GM23338 (cell line): Measurements from ENCODE around the gene WNT5B. TPM values are rescaled to one million over a fixed set of nuclear protein-coding genes. Genes with fewer than 3 reads are reported as not detected.
A peak's percentile ranks its signal among the peaks of the same experiment; 100 is the strongest.

Experiments used
- ATAC-seq: fragments of 200-7000 bp; cut with Tn5 transposase; 3 replicates; pipeline ENCODE4 v1.9.1; 2020
- DNase-seq: peaks from one replicate; pipeline ENCODE4 v3.0.0-alpha.2; 2015; ENCODE audit warnings: low spot score
- H2AFZ ChIP-seq: fragments of 200-600 bp; sonication (generic); 2 replicates; pipeline ENCODE4 v1.8.0; 2016; ENCODE audit warnings: antibody characterized with exemption, mild to moderate bottlenecking, moderate library complexity
- H3F3A ChIP-seq: fragments of 200-600 bp; sonication (generic); replicated peaks from 2 replicates; pipeline ENCODE4 v1.8.0; 2017; ENCODE audit warnings: antibody characterized with exemption, mixed run types, low read depth
- H3K27ac ChIP-seq: fragments of 200-600 bp; sonication (generic); 2 replicates; pipeline ENCODE4 v1.6.1; 2016; ENCODE audit warnings: low read depth
- H3K27me3 ChIP-seq: fragments of 200-600 bp; sonication (generic); 2 replicates; pipeline ENCODE4 v1.8.0; 2016; ENCODE audit warnings: mild to moderate bottlenecking, mixed run types, moderate library complexity; ENCODE audit not compliant: insufficient read depth
- H3K36me3 ChIP-seq: fragments of 200-600 bp; sonication (generic); 2 replicates; pipeline ENCODE4 v1.8.0; 2016; ENCODE audit warnings: mild to moderate bottlenecking; ENCODE audit not compliant: insufficient read depth
- H3K4me1 ChIP-seq: fragments of 200-600 bp; sonication (generic); 2 replicates; pipeline ENCODE4 v1.8.0; 2016; ENCODE audit warnings: mild to moderate bottlenecking, moderate library complexity; ENCODE audit not compliant: insufficient read depth
- H3K4me2 ChIP-seq: fragments of 200-600 bp; sonication (generic); 2 replicates; pipeline ENCODE4 v1.7.1; 2017; ENCODE audit warnings: mixed run types
- H3K4me3 ChIP-seq: fragments of 200-600 bp; sonication (generic); 2 replicates; pipeline ENCODE4 v1.6.1; 2016; ENCODE audit warnings: mixed run types
- H3K79me2 ChIP-seq: fragments of 200-600 bp; sonication (generic); replicated peaks from 2 replicates; pipeline ENCODE4 v1.8.0; 2017; ENCODE audit warnings: mild to moderate bottlenecking; ENCODE audit not compliant: insufficient read depth
- H3K9me2 ChIP-seq: fragments of 200-600 bp; sonication (generic); 2 replicates; pipeline ENCODE4 v1.8.0; 2017; ENCODE audit not compliant: insufficient read depth
- H4K20me1 ChIP-seq: fragments of 200-600 bp; sonication (generic); replicated peaks from 2 replicates; pipeline ENCODE4 v1.8.0; 2017; ENCODE audit warnings: mild to moderate bottlenecking; ENCODE audit not compliant: insufficient read depth
- H3K27ac Mint-ChIP-seq: 2 replicates; pipeline ENCODE4 v1.8.0; 2020; ENCODE audit warnings: inconsistent platforms, mild to moderate bottlenecking, moderate library complexity, mixed read lengths
- H3K27me3 Mint-ChIP-seq: 3 replicates; pipeline ENCODE4 v1.8.0; 2022; ENCODE audit warnings: low read depth, mild to moderate bottlenecking, moderate library complexity, mixed read lengths, inconsistent platforms; ENCODE audit not compliant: insufficient read depth, poor library complexity
- H3K36me3 Mint-ChIP-seq: 3 replicates; pipeline ENCODE4 v1.8.0; 2021; ENCODE audit warnings: low read depth, mild to moderate bottlenecking, inconsistent platforms, moderate library complexity, mixed read lengths
- H3K4me1 Mint-ChIP-seq: 3 replicates; pipeline ENCODE4 v1.8.0; 2020; ENCODE audit warnings: mild to moderate bottlenecking, inconsistent platforms, mixed read lengths
- H3K4me3 Mint-ChIP-seq: 3 replicates; pipeline ENCODE4 v1.8.0; 2021; ENCODE audit warnings: moderate library complexity, mild to moderate bottlenecking, inconsistent platforms, mixed read lengths
- H3K9me3 Mint-ChIP-seq: 3 replicates; pipeline ENCODE4 v1.8.0; 2020; ENCODE audit warnings: moderate library complexity, mild to moderate bottlenecking, inconsistent platforms, mixed read lengths
- STAT1 ChIP-seq: IDR thresholded peaks from one replicate; pipeline ENCODE4 v1.6.1; 2016; ENCODE audit warnings: antibody characterized with exemption; ENCODE audit not compliant: unreplicated experiment
- polyA plus RNA-seq: library from polyadenylated mRNA; unstranded; fragments of >200 nt; fragmentation: Nextera tagmentation; extraction: Ambion mirVana; gene quantifications from 2 replicates; pipeline ENCODE4 v1.2.1, GENCODE V29; 2016
- total RNA-seq: library from RNA; depleted of rRNA; stranded (reverse); fragments of >200 nt; shearing (Covaris generic); gene quantifications from 2 replicates; pipeline ENCODE4 v1.2.3, GENCODE V29; 2014
- TF ChIP-seq, protein P1 (sequence below), 2 experiments: fragments of 200-600 bp in 1 of 2; sonication (generic) in 1 of 2; conservative IDR thresholded peaks; 2 replicates each; pipeline versions ENCODE4 v1.5.1 to v1.6.1; 2016 to 2017; ENCODE audit warnings: antibody characterized with exemption in 2 of 2, low read depth in 2 of 2, mild to moderate bottlenecking in 2 of 2, moderate library complexity in 1 of 2
- TF ChIP-seq, protein P2 (sequence below): fragments of 250-450 bp; sonication (Bioruptor Pico); IDR thresholded peaks from 2 replicates; pipeline ENCODE4 v1.5.0; 2020; ENCODE audit warnings: mild to moderate bottlenecking, moderate library complexity

Gene WNT5B
- total and polyA plus RNA-seq, 2 experiments from 2014 or later, result 1.4 to 2.7 TPM

DNA sequence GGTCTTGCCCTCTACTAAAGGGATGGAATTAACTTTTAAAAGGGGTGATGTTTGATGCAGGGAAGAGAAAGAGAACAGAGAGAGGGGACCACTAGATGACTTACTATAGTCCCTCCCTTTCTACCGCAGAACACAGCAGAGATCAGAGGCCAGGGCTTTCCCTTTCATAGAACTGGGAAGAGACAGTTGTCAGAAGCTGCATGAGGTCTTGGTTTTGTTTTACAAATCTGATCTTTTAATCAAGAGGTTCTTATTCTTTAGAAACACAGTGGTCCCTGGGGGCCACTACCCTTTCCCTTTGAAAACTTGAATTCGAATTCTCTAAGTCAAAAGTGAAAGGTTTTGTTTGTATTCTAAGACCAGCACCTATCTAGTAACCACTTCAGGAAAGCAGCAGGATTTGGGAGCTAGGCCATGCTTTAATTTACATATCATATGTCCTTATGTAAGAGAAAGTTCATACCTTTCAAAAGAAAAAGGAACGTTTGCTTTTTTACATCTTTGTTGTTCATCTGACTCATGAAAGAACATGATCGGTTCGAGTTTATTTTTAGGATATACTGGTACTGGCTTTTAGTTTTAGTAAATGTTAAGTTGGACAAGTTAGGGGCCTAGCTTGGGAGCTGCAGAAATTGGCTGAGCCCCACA lies 41.0 kb upstream of the WNT5B start:
- no peak overlapping the region for H3K27ac Mint-ChIP-seq
- peak overlapping the region; percentile 18 for H3K4me2 ChIP-seq
- H3K4me1 Mint-ChIP-seq, result peaks cover 63% of the 10 kb centered on the region
- peak overlapping the region; percentile 11; the same call in 2 of the 3 replicates for H3K4me3 Mint-ChIP-seq
- H4K20me1 ChIP-seq, result peaks cover 15% of the 10 kb centered on the region
- H3K9me3 Mint-ChIP-seq, result no peaks in the 10 kb centered on the region; the same call in 1 of the 3 replicates
- H3K27me3 Mint-ChIP-seq, result peaks cover 76% of the 10 kb centered on the region
- ATAC-seq (peak; percentile 64), DNase-seq (peak; percentile 71)
- peaks cover 93% of the 10 kb centered on the region for H3K27me3 ChIP-seq
- peaks cover 18% of the 10 kb centered on the region; the same call in 1 of the 2 replicates for H3F3A ChIP-seq
- H3K36me3 Mint-ChIP-seq, result peaks cover 4% of the 10 kb centered on the region; the same call in 1 of the 3 replicates
- peaks cover 16% of the 10 kb centered on the region; the same call in 1 of the 2 replicates for H3K79me2 ChIP-seq
- H3K4me3 ChIP-seq, result no peak overlapping the region
- H3K4me1 ChIP-seq, result peaks cover 49% of the 10 kb centered on the region
- no peak overlapping the region for H3K27ac ChIP-seq
- TF ChIP-seq, protein P1, sequence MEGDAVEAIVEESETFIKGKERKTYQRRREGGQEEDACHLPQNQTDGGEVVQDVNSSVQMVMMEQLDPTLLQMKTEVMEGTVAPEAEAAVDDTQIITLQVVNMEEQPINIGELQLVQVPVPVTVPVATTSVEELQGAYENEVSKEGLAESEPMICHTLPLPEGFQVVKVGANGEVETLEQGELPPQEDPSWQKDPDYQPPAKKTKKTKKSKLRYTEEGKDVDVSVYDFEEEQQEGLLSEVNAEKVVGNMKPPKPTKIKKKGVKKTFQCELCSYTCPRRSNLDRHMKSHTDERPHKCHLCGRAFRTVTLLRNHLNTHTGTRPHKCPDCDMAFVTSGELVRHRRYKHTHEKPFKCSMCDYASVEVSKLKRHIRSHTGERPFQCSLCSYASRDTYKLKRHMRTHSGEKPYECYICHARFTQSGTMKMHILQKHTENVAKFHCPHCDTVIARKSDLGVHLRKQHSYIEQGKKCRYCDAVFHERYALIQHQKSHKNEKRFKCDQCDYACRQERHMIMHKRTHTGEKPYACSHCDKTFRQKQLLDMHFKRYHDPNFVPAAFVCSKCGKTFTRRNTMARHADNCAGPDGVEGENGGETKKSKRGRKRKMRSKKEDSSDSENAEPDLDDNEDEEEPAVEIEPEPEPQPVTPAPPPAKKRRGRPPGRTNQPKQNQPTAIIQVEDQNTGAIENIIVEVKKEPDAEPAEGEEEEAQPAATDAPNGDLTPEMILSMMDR (conservative IDR thresholded peaks at IDR 0.05; ENCODE audit: low read depth in 2 of 2), result no peak
- TF ChIP-seq, protein P2, sequence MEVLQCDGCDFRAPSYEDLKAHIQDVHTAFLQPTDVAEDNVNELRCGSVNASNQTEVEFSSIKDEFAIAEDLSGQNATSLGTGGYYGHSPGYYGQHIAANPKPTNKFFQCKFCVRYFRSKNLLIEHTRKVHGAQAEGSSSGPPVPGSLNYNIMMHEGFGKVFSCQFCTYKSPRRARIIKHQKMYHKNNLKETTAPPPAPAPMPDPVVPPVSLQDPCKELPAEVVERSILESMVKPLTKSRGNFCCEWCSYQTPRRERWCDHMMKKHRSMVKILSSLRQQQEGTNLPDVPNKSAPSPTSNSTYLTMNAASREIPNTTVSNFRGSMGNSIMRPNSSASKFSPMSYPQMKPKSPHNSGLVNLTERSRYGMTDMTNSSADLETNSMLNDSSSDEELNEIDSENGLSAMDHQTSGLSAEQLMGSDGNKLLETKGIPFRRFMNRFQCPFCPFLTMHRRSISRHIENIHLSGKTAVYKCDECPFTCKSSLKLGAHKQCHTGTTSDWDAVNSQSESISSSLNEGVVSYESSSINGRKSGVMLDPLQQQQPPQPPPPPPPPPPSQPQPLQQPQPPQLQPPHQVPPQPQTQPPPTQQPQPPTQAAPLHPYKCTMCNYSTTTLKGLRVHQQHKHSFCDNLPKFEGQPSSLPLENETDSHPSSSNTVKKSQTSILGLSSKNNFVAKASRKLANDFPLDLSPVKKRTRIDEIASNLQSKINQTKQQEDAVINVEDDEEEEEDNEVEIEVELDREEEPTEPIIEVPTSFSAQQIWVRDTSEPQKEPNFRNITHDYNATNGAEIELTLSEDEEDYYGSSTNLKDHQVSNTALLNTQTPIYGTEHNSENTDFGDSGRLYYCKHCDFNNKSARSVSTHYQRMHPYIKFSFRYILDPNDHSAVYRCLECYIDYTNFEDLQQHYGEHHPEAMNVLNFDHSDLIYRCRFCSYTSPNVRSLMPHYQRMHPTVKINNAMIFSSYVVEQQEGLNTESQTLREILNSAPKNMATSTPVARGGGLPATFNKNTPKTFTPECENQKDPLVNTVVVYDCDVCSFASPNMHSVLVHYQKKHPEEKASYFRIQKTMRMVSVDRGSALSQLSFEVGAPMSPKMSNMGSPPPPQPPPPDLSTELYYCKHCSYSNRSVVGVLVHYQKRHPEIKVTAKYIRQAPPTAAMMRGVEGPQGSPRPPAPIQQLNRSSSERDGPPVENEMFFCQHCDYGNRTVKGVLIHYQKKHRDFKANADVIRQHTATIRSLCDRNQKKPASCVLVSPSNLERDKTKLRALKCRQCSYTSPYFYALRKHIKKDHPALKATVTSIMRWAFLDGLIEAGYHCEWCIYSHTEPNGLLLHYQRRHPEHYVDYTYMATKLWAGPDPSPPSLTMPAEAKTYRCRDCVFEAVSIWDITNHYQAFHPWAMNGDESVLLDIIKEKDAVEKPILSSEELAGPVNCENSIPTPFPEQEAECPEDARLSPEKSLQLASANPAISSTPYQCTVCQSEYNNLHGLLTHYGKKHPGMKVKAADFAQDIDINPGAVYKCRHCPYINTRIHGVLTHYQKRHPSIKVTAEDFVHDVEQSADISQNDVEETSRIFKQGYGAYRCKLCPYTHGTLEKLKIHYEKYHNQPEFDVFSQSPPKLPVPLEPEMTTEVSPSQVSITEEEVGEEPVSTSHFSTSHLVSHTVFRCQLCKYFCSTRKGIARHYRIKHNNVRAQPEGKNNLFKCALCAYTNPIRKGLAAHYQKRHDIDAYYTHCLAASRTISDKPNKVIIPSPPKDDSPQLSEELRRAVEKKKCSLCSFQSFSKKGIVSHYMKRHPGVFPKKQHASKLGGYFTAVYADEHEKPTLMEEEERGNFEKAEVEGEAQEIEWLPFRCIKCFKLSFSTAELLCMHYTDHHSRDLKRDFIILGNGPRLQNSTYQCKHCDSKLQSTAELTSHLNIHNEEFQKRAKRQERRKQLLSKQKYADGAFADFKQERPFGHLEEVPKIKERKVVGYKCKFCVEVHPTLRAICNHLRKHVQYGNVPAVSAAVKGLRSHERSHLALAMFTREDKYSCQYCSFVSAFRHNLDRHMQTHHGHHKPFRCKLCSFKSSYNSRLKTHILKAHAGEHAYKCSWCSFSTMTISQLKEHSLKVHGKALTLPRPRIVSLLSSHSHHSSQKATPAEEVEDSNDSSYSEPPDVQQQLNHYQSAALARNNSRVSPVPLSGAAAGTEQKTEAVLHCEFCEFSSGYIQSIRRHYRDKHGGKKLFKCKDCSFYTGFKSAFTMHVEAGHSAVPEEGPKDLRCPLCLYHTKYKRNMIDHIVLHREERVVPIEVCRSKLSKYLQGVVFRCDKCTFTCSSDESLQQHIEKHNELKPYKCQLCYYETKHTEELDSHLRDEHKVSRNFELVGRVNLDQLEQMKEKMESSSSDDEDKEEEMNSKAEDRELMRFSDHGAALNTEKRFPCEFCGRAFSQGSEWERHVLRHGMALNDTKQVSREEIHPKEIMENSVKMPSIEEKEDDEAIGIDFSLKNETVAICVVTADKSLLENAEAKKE, result no peak
- TF ChIP-seq STAT1, result no peak
- H2AFZ ChIP-seq, result no peak overlapping the region
- H3K9me2 ChIP-seq, result no peaks in the 10 kb centered on the region
- no peaks in the 10 kb centered on the region for H3K36me3 ChIP-seq
